Effector memory CD8-positive, alpha-beta T cell (primary cell): ENCODE measurements around the gene PEX10.

Source experiments
- ATAC-seq: fragments of 150-1000 bp; cut with Tn5 transposase; replicated peaks from 2 replicates; pipeline ENCODE4 v1.10.0; 2021; ENCODE audit warnings: mild to moderate bottlenecking, moderate library complexity
- DNase-seq, 3 experiments: peaks; one replicate each; pipeline ENCODE4 v3.0.0; 2021
- H3K27ac Mint-ChIP-seq, 2 donors: one replicate each; pipeline ENCODE4 v1.8.0; 2022; ENCODE audit warnings: mild to moderate bottlenecking in 2 of 2, mixed read lengths in 2 of 2, moderate library complexity in 2 of 2
- H3K27me3 Mint-ChIP-seq, 2 donors: one replicate each; pipeline ENCODE4 v1.8.0; 2022; ENCODE audit warnings: mixed read lengths in 2 of 2
- H3K36me3 Mint-ChIP-seq: one replicate; pipeline ENCODE4 v1.8.0; 2022; ENCODE audit warnings: mild to moderate bottlenecking, moderate library complexity, mixed read lengths; ENCODE audit not compliant: insufficient read depth
- H3K4me1 Mint-ChIP-seq, 2 donors: one replicate each; pipeline ENCODE4 v1.8.0; 2022; ENCODE audit warnings: low read depth in 2 of 2, mixed read lengths in 2 of 2
- H3K4me3 Mint-ChIP-seq, 2 donors: one replicate each; pipeline ENCODE4 v1.8.0; 2022; ENCODE audit warnings: mild to moderate bottlenecking in 2 of 2, mixed read lengths in 2 of 2, moderate library complexity in 2 of 2
- H3K9me3 Mint-ChIP-seq, 2 donors: one replicate each; pipeline ENCODE4 v1.8.0; 2022; ENCODE audit warnings: mixed read lengths in 2 of 2

PEX10 gene

GRCh38 chr1:2402420-2402819, 9.9 kb downstream of the PEX10 start:
- peaks cover 54% of the 10 kb centered on the region for H3K36me3 Mint-ChIP-seq

GRCh38 chr1:2400950-2401649, 11.3 kb downstream of the PEX10 start:
- Mint-ChIP-seq H3K27me3 (no peaks in the 10 kb centered on the region), H3K4me3 (no peak overlapping the region), H3K4me1 (peaks cover 10 to 18% of the 10 kb centered on the region in 2 donors), H3K27ac (peak overlapping the region; percentile 35 to 77), H3K9me3 (no peaks in the 10 kb centered on the region), H3K36me3 (peaks cover 66% of the 10 kb centered on the region)
- no peak for ATAC-seq
- no peak for DNase-seq

More at GRCh38 chr1:2402420-2402819, 9.9 kb downstream of the PEX10 start:
- H3K9me3 Mint-ChIP-seq: no peaks in the 10 kb centered on the region
- H3K4me3 Mint-ChIP-seq: no peak overlapping the region
- DNase-seq (no peak), ATAC-seq (no peak)
- peak overlapping the region; percentile 60 to 77 for H3K27ac Mint-ChIP-seq
- H3K4me1 Mint-ChIP-seq: peaks cover 9 to 12% of the 10 kb centered on the region in 2 donors
- H3K27me3 Mint-ChIP-seq: no peaks in the 10 kb centered on the region

- H3K27ac Mint-ChIP-seq: peak overlapping the region; percentile 35 to 38
- DNase-seq (no peak), ATAC-seq (no peak)
- peaks cover 67% of the 10 kb centered on the region for H3K36me3 Mint-ChIP-seq
- no peaks in the 10 kb centered on the region for H3K27me3 Mint-ChIP-seq
- H3K9me3 Mint-ChIP-seq: no peaks in the 10 kb centered on the region
- H3K4me1 Mint-ChIP-seq: peaks cover 10 to 18% of the 10 kb centered on the region in 2 donors
- H3K4me3 Mint-ChIP-seq: no peak overlapping the region
These were observed 11.8 kb downstream of the PEX10 start for GRCh38 chr1:2400576-2400909.

GRCh38 chr1:2399890-2400575, 12.3 kb downstream of the PEX10 start:
- peak overlapping the region; percentile 35 to 38 for H3K27ac Mint-ChIP-seq
- DNase-seq: no peak
- peaks cover 71% of the 10 kb centered on the region for H3K36me3 Mint-ChIP-seq
- no peak for ATAC-seq
- no peaks in the 10 kb centered on the region for H3K27me3 Mint-ChIP-seq
- no peaks in the 10 kb centered on the region for H3K9me3 Mint-ChIP-seq
- H3K4me1 Mint-ChIP-seq: peaks cover 11 to 18% of the 10 kb centered on the region in 2 donors
- no peak overlapping the region for H3K4me3 Mint-ChIP-seq

- Mint-ChIP-seq H3K9me3 (no peaks in the 10 kb centered on the region), H3K4me3 (no peak overlapping the region), H3K27ac (no peak overlapping the region), H3K36me3 (peaks cover 74% of the 10 kb centered on the region), H3K4me1 (peaks cover 22 to 28% of the 10 kb centered on the region in 2 donors), H3K27me3 (no peaks in the 10 kb centered on the region)
- DNase-seq: no peak
- ATAC-seq: no peak
These were observed 13.5 kb downstream of the PEX10 start for GRCh38 chr1:2398871-2399270.

GRCh38 chr1:2397007-2397679, 15.2 kb downstream of the PEX10 start:
- ATAC-seq (no peak), DNase-seq (no peak)
- Mint-ChIP-seq H3K9me3 (no peaks in the 10 kb centered on the region), H3K4me1 (peaks cover 37 to 44% of the 10 kb centered on the region in 2 donors), H3K27ac (peak overlapping the region in 1 of 2 donors; percentile 51), H3K27me3 (no peaks in the 10 kb centered on the region), H3K36me3 (peaks cover 67% of the 10 kb centered on the region), H3K4me3 (no peak overlapping the region)

GRCh38 chr1:2396476-2396875, 15.9 kb downstream of the PEX10 start:
- DNase-seq (no peak), ATAC-seq (no peak)
- H3K4me3 Mint-ChIP-seq: no peak overlapping the region
- peak overlapping the region in 1 of 2 donors; percentile 51 for H3K27ac Mint-ChIP-seq
- H3K9me3 Mint-ChIP-seq: no peaks in the 10 kb centered on the region
- peaks cover 65% of the 10 kb centered on the region for H3K36me3 Mint-ChIP-seq
- peaks cover 35 to 41% of the 10 kb centered on the region in 2 donors for H3K4me1 Mint-ChIP-seq
- no peaks in the 10 kb centered on the region for H3K27me3 Mint-ChIP-seq

- Mint-ChIP-seq H3K4me1 (peaks cover 33 to 39% of the 10 kb centered on the region in 2 donors), H3K36me3 (peaks cover 63% of the 10 kb centered on the region), H3K9me3 (no peaks in the 10 kb centered on the region), H3K27me3 (no peaks in the 10 kb centered on the region), H3K4me3 (no peak overlapping the region), H3K27ac (no peak overlapping the region)
- ATAC-seq: no peak
- no peak for DNase-seq
These were observed 16.3 kb downstream of the PEX10 start for GRCh38 chr1:2396059-2396458.

GRCh38 chr1:2395245-2395644, 17.1 kb downstream of the PEX10 start:
- Mint-ChIP-seq H3K36me3 (peaks cover 59% of the 10 kb centered on the region), H3K27ac (peak overlapping the region in 1 of 2 donors; percentile 94)

GRCh38 chr1:2394761-2395160, 17.6 kb downstream of the PEX10 start:
- no peak overlapping the region for H3K4me3 Mint-ChIP-seq
- ATAC-seq (no peak), DNase-seq (no peak)
- H3K9me3 Mint-ChIP-seq: no peaks in the 10 kb centered on the region
- peak overlapping the region in 1 of 2 donors; percentile 94 for H3K27ac Mint-ChIP-seq
- peaks cover 58% of the 10 kb centered on the region for H3K36me3 Mint-ChIP-seq
- H3K27me3 Mint-ChIP-seq: no peaks in the 10 kb centered on the region
- peaks cover 37 to 39% of the 10 kb centered on the region in 2 donors for H3K4me1 Mint-ChIP-seq

More at GRCh38 chr1:2395245-2395644, 17.1 kb downstream of the PEX10 start:
- ATAC-seq (no peak), DNase-seq (no peak)
- Mint-ChIP-seq H3K4me1 (peaks cover 34 to 36% of the 10 kb centered on the region in 2 donors), H3K4me3 (no peak overlapping the region), H3K9me3 (no peaks in the 10 kb centered on the region), H3K27me3 (no peaks in the 10 kb centered on the region)

GRCh38 chr1:2394220-2394619, 18.1 kb downstream of the PEX10 start:
- H3K4me1 Mint-ChIP-seq: peaks cover 35 to 36% of the 10 kb centered on the region in 2 donors
- H3K27me3 Mint-ChIP-seq: no peaks in the 10 kb centered on the region
- H3K9me3 Mint-ChIP-seq: no peaks in the 10 kb centered on the region
- ATAC-seq: no peak
- peaks cover 55% of the 10 kb centered on the region for H3K36me3 Mint-ChIP-seq
- peak overlapping the region in 1 of 2 donors; percentile 69 for H3K4me3 Mint-ChIP-seq
- peak overlapping the region in 1 of 2 donors; percentile 94 for H3K27ac Mint-ChIP-seq
- no peak for DNase-seq

- H3K9me3 Mint-ChIP-seq: no peaks in the 10 kb centered on the region
- peaks cover 35% of the 10 kb centered on the region in 2 donors for H3K4me1 Mint-ChIP-seq
- peak overlapping the region; percentile 86 to 94 for H3K27ac Mint-ChIP-seq
- ATAC-seq: no peak
- peak overlapping the region; percentile 69 to 83 for H3K4me3 Mint-ChIP-seq
- no peaks in the 10 kb centered on the region for H3K27me3 Mint-ChIP-seq
- DNase-seq: no peak
- peaks cover 53% of the 10 kb centered on the region for H3K36me3 Mint-ChIP-seq
These were observed 18.9 kb downstream of the PEX10 start for GRCh38 chr1:2393471-2393877.

- ATAC-seq: no peak
- peaks cover 35% of the 10 kb centered on the region in 2 donors for H3K4me1 Mint-ChIP-seq
- H3K4me3 Mint-ChIP-seq: peak overlapping the region; percentile 69 to 83
- peaks cover 46% of the 10 kb centered on the region for H3K36me3 Mint-ChIP-seq
- H3K9me3 Mint-ChIP-seq: no peaks in the 10 kb centered on the region
- DNase-seq: no peak
- H3K27me3 Mint-ChIP-seq: no peaks in the 10 kb centered on the region
- H3K27ac Mint-ChIP-seq: peak overlapping the region; percentile 86 to 94
These were observed 19.7 kb downstream of the PEX10 start for GRCh38 chr1:2392686-2393085.
